Fibroblast of the aortic adventitia (primary cell): Measurements from ENCODE around the gene LSM6. TPM values are rescaled to one million over a fixed set of nuclear protein-coding genes. Genes with fewer than 3 reads are reported as not detected.

Experiments
- DNase-seq: peaks from one replicate; pipeline ENCODE4 v3.0.0-alpha.2; 2010; ENCODE audit warnings: low read depth
- H3K4me3 ChIP-seq: 2 replicates; pipeline ENCODE4 v1.5.1; 2011; ENCODE audit warnings: low read depth, mild to moderate bottlenecking, control low read depth, low read length, moderate library complexity
- total RNA-seq: library from RNA; depleted of rRNA; stranded (reverse); fragments of >200 nt; gene quantifications from 2 replicates; pipeline ENCODE4 v1.2.3, GENCODE V29; 2012; ENCODE audit warnings: low replicate concordance
- TF ChIP-seq, protein P1 (sequence below): IDR thresholded peaks from 2 replicates; pipeline ENCODE4 v1.5.1; 2011; ENCODE audit warnings: mild to moderate bottlenecking, low read length, control low read depth, inconsistent platforms; ENCODE audit not compliant: insufficient read depth

LSM6 gene
- total RNA-seq, 1 donor: 32.2 TPM

DNA sequence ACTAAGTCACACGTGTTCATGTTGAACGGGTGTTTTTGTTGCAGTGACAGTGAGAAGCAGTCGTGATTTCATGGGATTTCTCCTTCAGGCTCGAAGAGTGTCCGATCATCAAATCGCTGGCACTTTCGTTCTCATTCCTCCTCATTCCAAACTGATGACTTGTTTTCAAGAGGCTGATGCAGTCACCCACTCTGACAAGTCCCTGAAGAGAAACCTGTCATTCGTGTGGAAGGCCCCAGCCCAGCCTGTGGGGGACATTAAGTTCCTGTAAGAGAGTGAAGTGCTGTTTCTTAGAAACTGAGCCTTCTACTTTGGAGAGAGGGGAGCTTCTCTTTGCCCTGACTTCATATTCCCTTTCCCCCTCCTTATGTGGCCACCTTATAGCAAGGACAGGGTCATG is 46.8 kb downstream of the LSM6 start:
- DNase-seq: peak; percentile 32
- no peak overlapping the region for H3K4me3 ChIP-seq
- TF ChIP-seq, protein P1, sequence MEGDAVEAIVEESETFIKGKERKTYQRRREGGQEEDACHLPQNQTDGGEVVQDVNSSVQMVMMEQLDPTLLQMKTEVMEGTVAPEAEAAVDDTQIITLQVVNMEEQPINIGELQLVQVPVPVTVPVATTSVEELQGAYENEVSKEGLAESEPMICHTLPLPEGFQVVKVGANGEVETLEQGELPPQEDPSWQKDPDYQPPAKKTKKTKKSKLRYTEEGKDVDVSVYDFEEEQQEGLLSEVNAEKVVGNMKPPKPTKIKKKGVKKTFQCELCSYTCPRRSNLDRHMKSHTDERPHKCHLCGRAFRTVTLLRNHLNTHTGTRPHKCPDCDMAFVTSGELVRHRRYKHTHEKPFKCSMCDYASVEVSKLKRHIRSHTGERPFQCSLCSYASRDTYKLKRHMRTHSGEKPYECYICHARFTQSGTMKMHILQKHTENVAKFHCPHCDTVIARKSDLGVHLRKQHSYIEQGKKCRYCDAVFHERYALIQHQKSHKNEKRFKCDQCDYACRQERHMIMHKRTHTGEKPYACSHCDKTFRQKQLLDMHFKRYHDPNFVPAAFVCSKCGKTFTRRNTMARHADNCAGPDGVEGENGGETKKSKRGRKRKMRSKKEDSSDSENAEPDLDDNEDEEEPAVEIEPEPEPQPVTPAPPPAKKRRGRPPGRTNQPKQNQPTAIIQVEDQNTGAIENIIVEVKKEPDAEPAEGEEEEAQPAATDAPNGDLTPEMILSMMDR: no peak

DNA sequence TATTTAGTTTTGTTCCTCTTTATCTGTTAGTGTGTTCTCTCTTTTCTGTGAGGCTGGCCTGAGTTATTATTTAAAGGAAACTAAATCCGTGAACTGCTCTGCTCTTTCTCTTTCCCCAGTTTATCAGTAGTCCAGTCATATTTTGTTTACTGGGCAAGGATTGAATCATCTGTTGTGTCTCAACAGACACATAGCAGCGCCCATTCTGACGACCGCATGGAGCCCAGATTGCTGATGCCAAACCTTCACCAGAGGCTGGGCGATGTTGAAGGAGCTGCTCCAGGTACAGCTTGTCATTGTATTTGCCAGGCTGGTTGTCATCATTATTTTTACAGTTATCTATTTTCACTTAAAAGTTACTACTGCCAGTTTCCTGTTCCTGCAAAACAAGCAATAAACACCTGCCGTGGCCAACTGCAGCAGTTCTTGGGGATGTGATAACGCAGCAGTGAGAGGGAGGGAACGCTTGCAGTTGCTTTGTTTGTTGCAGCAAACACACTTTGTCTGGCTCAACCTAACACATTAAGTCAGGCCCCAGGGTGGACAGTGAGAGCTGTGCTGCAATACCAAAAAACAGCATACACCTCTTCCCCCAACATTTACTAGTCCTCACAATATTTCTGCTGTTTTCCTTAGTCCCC is 48.9 kb downstream of the LSM6 start:
- TF ChIP-seq, protein P1: no peak
- peak; percentile 46 for DNase-seq
- H3K4me3 ChIP-seq: no peak overlapping the region

DNA sequence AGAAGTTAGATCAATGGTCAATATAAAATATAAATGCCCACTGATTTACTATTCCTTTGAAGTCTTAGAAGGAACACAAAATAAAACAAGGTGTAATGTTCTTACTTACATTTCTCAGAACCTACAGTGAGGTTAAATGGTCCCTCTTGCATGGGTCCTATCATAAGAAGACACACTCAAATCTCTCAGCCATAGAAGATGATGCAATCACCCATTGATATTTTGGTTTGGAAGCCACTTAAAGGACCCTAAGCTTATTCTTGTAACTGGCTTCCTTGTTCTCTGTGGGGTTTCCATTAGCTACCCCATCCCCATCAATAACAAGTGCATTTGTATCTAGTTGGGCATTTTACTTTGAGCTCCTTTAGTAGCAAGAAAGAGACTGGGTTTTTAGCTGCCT is 53.9 kb downstream of the LSM6 start:
- H3K4me3 ChIP-seq: no peak overlapping the region
- no peak for DNase-seq
- TF ChIP-seq, protein P1: no peak

DNA sequence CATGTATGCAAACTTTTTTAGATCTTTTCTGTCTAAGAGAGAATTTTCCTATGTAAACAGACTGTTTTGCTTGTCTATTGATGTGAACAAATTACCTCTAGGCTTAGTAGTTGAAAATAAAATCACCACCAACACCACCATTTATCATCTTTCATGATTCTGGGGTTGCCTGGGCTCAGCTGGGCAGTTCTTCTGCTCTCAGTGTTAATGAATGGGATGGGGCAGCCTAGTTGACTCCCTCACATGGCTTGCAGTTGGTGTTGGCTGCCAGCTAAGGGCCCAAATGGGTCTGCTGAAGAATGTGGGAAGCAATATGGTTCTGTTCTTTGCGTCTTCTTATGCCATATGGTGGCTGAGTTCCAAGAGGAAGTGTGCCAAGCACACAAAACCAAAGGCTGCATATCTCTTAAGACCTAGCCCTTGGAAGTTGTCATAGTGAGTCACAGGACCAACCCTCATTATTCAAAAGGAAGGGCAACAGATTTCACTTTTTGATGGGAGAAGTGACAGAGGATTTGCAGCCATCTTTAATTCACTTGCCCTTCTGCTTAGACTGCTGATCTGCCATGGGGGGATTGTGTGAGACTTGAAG is 56.7 kb downstream of the LSM6 start:
- TF ChIP-seq, protein P1: no peak
- no peak for DNase-seq
- no peak overlapping the region for H3K4me3 ChIP-seq

DNA sequence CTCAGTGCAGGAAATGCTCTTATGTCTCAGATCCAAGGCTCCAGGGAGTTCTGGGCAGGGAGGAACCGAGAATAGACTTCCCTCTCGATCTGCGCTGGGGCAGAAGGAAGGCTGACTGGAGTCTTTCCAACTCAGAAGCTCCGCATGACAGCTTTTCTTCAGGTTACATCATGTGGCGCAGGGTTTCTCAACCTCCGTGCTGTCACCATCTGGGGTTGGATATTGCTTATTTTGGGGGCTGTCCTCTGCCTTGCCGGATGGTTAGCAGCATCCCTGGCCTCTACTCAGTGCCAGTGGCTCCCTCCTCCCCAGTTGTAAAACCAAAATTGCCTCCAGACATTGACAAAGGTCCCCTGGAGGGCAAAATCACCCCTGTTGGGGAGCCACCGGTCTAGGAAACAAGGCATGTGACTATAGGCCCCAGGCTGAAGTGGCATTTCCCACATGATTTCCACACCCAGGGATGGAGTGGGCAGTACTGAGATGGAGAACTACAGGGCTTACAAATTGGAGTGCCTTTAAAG is 60.2 kb downstream of the LSM6 start:
- H3K4me3 ChIP-seq: no peak overlapping the region
- TF ChIP-seq, protein P1: no peak
- DNase-seq: no peak

DNA sequence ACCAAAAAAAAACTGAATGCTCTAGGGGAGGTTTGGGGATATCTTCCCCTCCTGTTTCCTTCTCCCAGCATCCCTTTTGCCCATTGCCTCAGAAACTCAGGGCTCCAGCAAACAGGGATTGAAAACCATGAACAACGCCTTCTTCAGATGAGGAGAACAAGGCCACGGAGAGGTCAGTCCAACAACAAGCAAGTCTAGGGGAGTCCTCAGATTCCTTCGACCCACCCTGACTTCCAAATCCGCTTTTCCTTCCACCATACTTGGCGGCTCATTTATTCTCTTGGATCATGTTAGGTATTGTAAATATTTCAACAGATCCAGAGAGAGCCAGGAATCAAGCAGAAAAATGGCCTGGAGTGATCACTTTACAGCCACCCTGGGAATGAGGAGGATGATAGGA is 60.7 kb downstream of the LSM6 start:
- no peak for DNase-seq
- no peak overlapping the region for H3K4me3 ChIP-seq
- TF ChIP-seq, protein P1: no peak
